Measurements from ENCODE around the gene MYLK3.

DNA sequence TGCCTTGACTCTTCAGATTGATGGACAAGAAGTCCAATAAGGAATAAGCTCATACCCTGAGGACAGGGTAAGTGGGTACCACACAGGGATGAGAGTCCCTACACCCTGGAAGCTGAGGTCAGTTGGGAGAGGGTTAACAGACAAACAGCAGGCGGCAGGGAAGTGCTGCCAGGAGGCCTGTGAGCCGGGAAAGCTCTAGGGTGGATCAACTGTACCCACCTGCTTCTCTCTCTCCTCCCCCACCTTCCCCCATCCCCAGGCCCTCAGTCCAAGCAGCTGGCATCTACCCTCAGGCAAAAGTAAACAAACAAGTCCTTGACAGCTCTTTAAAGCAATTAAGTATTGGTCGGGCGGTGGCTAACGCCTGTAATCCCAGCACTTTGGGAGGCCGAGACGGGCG, 20.7 kb upstream of the MYLK3 start:
- TF ChIP-seq, protein P1, sequence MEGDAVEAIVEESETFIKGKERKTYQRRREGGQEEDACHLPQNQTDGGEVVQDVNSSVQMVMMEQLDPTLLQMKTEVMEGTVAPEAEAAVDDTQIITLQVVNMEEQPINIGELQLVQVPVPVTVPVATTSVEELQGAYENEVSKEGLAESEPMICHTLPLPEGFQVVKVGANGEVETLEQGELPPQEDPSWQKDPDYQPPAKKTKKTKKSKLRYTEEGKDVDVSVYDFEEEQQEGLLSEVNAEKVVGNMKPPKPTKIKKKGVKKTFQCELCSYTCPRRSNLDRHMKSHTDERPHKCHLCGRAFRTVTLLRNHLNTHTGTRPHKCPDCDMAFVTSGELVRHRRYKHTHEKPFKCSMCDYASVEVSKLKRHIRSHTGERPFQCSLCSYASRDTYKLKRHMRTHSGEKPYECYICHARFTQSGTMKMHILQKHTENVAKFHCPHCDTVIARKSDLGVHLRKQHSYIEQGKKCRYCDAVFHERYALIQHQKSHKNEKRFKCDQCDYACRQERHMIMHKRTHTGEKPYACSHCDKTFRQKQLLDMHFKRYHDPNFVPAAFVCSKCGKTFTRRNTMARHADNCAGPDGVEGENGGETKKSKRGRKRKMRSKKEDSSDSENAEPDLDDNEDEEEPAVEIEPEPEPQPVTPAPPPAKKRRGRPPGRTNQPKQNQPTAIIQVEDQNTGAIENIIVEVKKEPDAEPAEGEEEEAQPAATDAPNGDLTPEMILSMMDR (IDR thresholded peaks at IDR 0.05; ENCODE audit: extremely low read depth in 1 of 2, insufficient read depth in 1 of 2, low read depth in 1 of 2, low read length in 2 of 2) = no peak
- TF ChIP-seq POLR2A (IDR thresholded peaks at IDR 0.05; ENCODE audit: low read depth, low read length) (no peak), GATA2 (IDR thresholded peaks at IDR 0.05; ENCODE audit: insufficient read depth, insufficient read length, low read depth, low read length) (no peak), MAX (IDR thresholded peaks at IDR 0.05; ENCODE audit: insufficient read depth, insufficient read length) (no peak), POLR2AphosphoS5 (IDR thresholded peaks at IDR 0.05; ENCODE audit: insufficient read depth, low read depth, low read length) (no peak)
